Measurements from ENCODE around the gene KRTAP10-10. TPM values are rescaled to one million over a fixed set of nuclear protein-coding genes. Genes with fewer than 3 reads are reported as not detected.

The KRTAP10-10 gene
- total and polyA plus RNA-seq, 2 donors (not counting 1 experiment from before 2014, with no cell fraction given), result not detected

DNA sequence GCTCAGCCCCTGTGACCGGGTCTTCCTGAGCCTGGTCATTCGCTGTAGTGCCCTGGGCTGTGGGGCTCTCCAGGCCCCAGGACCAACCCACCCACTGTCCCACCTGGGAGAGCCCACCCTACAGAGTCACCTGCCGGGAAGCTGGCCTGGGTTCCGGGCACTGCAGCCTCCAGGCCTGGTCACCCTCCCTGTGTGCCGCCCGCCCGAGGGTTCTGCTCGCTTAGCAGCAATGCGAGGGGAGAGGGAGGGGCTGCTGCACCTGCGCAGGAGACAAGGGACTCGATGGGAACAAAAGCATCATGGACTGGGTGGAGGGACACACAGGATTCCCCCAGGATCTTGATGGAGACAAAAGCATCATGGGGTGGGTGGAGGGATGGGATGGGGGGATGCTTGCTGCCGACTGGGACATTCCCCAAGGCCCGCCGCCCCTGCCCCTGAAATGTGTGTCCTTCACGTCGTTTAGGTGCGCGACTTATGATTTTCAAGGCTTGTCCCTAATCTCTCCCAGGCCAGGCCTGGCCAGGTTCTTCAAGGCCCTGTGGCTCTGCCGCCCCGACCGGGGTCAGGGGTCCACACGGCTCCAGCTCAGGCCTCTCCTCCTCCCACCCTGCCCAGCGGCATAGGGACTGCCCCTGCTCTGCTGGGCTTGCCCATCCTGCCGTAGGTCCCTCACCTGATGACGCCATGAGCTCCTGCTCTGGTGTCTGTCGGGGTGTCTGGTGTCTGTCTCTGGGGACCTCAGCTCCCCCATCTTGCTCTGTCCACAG lies 23.6 kb upstream of the KRTAP10-10 start:
- Histone ChIP-seq H3K9ac (ENCODE audit: insufficient read depth, low read length) (no peak overlapping the region), H2AFZ (ENCODE audit: low read length) (no peak overlapping the region), H3K4me2 (ENCODE audit: extremely low read depth, insufficient read depth, low read length) (no peak overlapping the region), H4K20me1 (ENCODE audit: control insufficient read depth, extremely low read depth, insufficient read depth, low read length) (no peaks in the 10 kb centered on the region), H3K27ac (ENCODE audit: insufficient read depth, low read length) (no peak overlapping the region), H3K4me1 (ENCODE audit: control insufficient read depth, extremely low read depth, insufficient read depth, low read length) (no peaks in the 10 kb centered on the region), H3K27me3 (ENCODE audit: control insufficient read depth, insufficient read depth, low read length) (no peaks in the 10 kb centered on the region), H3K4me3 (replicated peaks in 1 of 4; ENCODE audit: control extremely low read depth in 1 of 4, insufficient read depth in 1 of 4, low read depth in 3 of 4, low read length in 4 of 4) (no peak overlapping the region), H3K36me3 (ENCODE audit: control insufficient read depth, insufficient read depth, low read length) (no peaks in the 10 kb centered on the region), H3K79me2 (ENCODE audit: control insufficient read depth, insufficient read depth, low read length) (no peaks in the 10 kb centered on the region), H3K9me3 (ENCODE audit: control insufficient read depth, insufficient read depth, low read depth, low read length) (no peaks in the 10 kb centered on the region)
- no peak for DNase-seq (ENCODE audit: low read depth in 2 of 2)
- TF ChIP-seq, protein P1, sequence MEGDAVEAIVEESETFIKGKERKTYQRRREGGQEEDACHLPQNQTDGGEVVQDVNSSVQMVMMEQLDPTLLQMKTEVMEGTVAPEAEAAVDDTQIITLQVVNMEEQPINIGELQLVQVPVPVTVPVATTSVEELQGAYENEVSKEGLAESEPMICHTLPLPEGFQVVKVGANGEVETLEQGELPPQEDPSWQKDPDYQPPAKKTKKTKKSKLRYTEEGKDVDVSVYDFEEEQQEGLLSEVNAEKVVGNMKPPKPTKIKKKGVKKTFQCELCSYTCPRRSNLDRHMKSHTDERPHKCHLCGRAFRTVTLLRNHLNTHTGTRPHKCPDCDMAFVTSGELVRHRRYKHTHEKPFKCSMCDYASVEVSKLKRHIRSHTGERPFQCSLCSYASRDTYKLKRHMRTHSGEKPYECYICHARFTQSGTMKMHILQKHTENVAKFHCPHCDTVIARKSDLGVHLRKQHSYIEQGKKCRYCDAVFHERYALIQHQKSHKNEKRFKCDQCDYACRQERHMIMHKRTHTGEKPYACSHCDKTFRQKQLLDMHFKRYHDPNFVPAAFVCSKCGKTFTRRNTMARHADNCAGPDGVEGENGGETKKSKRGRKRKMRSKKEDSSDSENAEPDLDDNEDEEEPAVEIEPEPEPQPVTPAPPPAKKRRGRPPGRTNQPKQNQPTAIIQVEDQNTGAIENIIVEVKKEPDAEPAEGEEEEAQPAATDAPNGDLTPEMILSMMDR (conservative IDR thresholded peaks at IDR 0.05 in 1 of 2, IDR thresholded peaks at IDR 0.05 in 1 of 2; ENCODE audit: low read depth in 1 of 2, low read length in 2 of 2), result no peak
- no peak for TF ChIP-seq EZH2 (IDR thresholded peaks at IDR 0.05; ENCODE audit: low read length, missing control alignments)

DNA sequence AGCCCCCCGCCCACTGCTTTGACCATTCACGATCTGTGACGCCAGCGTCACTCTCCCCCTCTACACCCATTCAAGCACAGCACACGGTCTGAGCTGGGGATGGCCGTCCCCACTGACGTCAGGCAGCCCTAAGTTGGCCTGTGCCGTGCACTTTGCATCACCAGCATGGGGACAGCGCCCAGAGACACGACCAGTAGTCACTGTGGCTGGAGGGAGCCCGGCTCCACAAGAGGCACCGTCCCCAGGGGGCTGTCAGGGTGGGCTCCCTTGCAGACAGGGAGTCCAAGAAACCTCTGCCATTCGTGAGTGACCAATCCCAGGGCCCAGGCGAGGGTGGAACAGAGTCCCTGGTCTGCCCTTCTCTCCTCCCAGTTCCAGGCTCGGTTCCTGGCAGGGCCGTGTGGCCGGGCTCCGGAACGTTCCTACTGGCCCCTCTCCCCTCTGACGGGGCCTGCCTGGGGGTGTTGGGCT lies 23.0 kb upstream of the KRTAP10-10 start:
- Histone ChIP-seq H3K4me2 (ENCODE audit: extremely low read depth, insufficient read depth, low read length) (no peak overlapping the region), H3K4me1 (ENCODE audit: control insufficient read depth, extremely low read depth, insufficient read depth, low read length) (no peaks in the 10 kb centered on the region), H3K36me3 (ENCODE audit: control insufficient read depth, insufficient read depth, low read length) (no peaks in the 10 kb centered on the region), H3K9me3 (ENCODE audit: control insufficient read depth, insufficient read depth, low read depth, low read length) (no peaks in the 10 kb centered on the region), H4K20me1 (ENCODE audit: control insufficient read depth, extremely low read depth, insufficient read depth, low read length) (no peaks in the 10 kb centered on the region), H3K27ac (ENCODE audit: insufficient read depth, low read length) (no peak overlapping the region), H3K79me2 (ENCODE audit: control insufficient read depth, insufficient read depth, low read length) (no peaks in the 10 kb centered on the region), H3K9ac (ENCODE audit: insufficient read depth, low read length) (no peak overlapping the region), H3K27me3 (ENCODE audit: control insufficient read depth, insufficient read depth, low read length) (no peaks in the 10 kb centered on the region), H2AFZ (ENCODE audit: low read length) (no peak overlapping the region), H3K4me3 (replicated peaks in 1 of 4; ENCODE audit: control extremely low read depth in 1 of 4, insufficient read depth in 1 of 4, low read depth in 3 of 4, low read length in 4 of 4) (no peak overlapping the region)
- DNase-seq (ENCODE audit: low read depth in 2 of 2), result no peak
- TF ChIP-seq, protein P1 (conservative IDR thresholded peaks at IDR 0.05 in 1 of 2, IDR thresholded peaks at IDR 0.05 in 1 of 2; ENCODE audit: low read depth in 1 of 2, low read length in 2 of 2), result no peak
- no peak for TF ChIP-seq EZH2 (IDR thresholded peaks at IDR 0.05; ENCODE audit: low read length, missing control alignments)

DNA sequence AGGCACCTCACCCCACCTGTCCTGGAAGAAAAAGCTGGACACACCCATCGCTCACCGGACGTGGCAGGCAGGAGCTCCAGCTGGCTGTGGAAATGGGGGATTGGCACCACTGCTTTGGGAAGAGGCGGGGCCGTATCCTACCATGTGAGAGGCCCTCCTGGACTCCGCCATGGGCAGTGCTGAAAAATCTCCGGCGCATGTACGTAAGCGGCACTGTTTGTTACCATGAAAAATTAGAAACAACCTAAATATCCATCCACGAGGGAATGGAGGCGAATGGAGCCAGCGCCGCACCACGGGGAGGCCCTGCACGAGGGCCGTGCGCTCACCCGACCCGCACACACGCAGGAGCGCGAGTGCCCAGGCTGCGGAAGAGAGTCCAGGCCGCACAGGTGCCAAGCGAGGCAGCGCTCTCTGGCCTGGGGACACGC lies 22.2 kb upstream of the KRTAP10-10 start:
- H3K36me3 ChIP-seq (ENCODE audit: control insufficient read depth, insufficient read depth, low read length), result no peaks in the 10 kb centered on the region
- no peak overlapping the region for H3K4me2 ChIP-seq (ENCODE audit: extremely low read depth, insufficient read depth, low read length)
- no peak overlapping the region for H3K4me3 ChIP-seq (replicated peaks in 1 of 4; ENCODE audit: control extremely low read depth in 1 of 4, insufficient read depth in 1 of 4, low read depth in 3 of 4, low read length in 4 of 4)
- no peak overlapping the region for H2AFZ ChIP-seq (ENCODE audit: low read length)
- no peaks in the 10 kb centered on the region for H3K4me1 ChIP-seq (ENCODE audit: control insufficient read depth, extremely low read depth, insufficient read depth, low read length)
- TF ChIP-seq, protein P1 (conservative IDR thresholded peaks at IDR 0.05 in 1 of 2, IDR thresholded peaks at IDR 0.05 in 1 of 2; ENCODE audit: low read depth in 1 of 2, low read length in 2 of 2), result no peak
- TF ChIP-seq EZH2 (IDR thresholded peaks at IDR 0.05; ENCODE audit: low read length, missing control alignments), result no peak
- H4K20me1 ChIP-seq (ENCODE audit: control insufficient read depth, extremely low read depth, insufficient read depth, low read length), result no peaks in the 10 kb centered on the region
- no peak overlapping the region for H3K27ac ChIP-seq (ENCODE audit: insufficient read depth, low read length)
- H3K9me3 ChIP-seq (ENCODE audit: control insufficient read depth, insufficient read depth, low read depth, low read length), result no peaks in the 10 kb centered on the region
- H3K79me2 ChIP-seq (ENCODE audit: control insufficient read depth, insufficient read depth, low read length), result no peaks in the 10 kb centered on the region
- H3K27me3 ChIP-seq (ENCODE audit: control insufficient read depth, insufficient read depth, low read length), result no peaks in the 10 kb centered on the region
- DNase-seq (ENCODE audit: low read depth in 2 of 2), result no peak
- H3K9ac ChIP-seq (ENCODE audit: insufficient read depth, low read length), result no peak overlapping the region

All from fibroblast of lung (primary cell).